ENCODE measurements around the gene ACBD4.

Gene ACBD4

DNA sequence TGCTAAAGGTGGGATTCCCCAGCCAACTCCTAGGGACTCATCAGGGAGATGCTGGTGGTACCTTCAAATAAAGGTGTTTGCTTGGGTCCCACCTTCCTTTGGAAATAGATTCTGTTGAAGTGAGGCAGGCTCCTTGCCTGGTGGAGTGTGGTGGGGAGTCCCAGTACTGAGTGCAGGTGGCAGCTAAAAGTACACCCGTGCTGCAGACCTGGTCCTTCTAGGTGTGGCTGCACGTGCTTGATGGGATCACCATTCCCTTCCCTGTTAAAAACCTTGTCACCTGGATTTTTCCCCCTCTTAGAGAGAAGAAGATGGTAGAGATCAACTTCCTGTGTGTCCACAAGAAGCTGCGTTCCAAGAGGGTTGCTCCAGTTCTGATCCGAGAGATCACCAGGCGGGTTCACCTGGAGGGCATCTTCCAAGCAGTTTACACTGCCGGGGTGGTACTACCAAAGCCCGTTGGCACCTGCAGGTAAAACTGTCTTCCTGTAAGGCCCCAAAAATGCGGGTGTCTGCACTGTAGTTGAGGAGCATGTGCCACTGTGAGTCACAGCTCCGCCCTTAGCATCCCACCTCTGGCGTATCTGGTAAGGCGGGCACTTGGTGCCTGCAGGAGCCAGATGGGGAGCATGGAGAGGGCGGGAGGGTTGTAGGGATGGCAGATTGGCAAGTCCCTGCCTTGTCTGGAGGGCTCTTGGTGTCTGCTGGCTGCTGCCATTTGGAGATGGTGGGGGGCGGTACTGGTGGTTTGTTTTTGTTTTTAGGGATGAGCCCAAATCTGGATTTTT, 37.2 kb upstream of the ACBD4 start:
- no peaks in the 10 kb centered on the region for H3K79me2 ChIP-seq (ENCODE audit: insufficient read depth, low read depth)
- no peak overlapping the region; the same call in 1 of the 2 replicates for H3K27ac ChIP-seq
- H3K4me2 ChIP-seq, result no peak overlapping the region
- H3K27me3 ChIP-seq (ENCODE audit: insufficient read depth, low read depth), result no peaks in the 10 kb centered on the region
- H2AFZ ChIP-seq (ENCODE audit: low read depth), result no peak overlapping the region
- no peaks in the 10 kb centered on the region for H4K20me1 ChIP-seq (ENCODE audit: insufficient read depth)
- H3K4me1 ChIP-seq (ENCODE audit: low read depth, poor library complexity, severe bottlenecking), result peaks cover 15% of the 10 kb centered on the region
- TF ChIP-seq, protein P1, sequence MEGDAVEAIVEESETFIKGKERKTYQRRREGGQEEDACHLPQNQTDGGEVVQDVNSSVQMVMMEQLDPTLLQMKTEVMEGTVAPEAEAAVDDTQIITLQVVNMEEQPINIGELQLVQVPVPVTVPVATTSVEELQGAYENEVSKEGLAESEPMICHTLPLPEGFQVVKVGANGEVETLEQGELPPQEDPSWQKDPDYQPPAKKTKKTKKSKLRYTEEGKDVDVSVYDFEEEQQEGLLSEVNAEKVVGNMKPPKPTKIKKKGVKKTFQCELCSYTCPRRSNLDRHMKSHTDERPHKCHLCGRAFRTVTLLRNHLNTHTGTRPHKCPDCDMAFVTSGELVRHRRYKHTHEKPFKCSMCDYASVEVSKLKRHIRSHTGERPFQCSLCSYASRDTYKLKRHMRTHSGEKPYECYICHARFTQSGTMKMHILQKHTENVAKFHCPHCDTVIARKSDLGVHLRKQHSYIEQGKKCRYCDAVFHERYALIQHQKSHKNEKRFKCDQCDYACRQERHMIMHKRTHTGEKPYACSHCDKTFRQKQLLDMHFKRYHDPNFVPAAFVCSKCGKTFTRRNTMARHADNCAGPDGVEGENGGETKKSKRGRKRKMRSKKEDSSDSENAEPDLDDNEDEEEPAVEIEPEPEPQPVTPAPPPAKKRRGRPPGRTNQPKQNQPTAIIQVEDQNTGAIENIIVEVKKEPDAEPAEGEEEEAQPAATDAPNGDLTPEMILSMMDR (conservative IDR thresholded peaks at IDR 0.05; ENCODE audit: low read depth, low read length), result no peak
- H3K9ac ChIP-seq, result no peak overlapping the region
- H3K4me3 ChIP-seq (IDR thresholded peaks at IDR 0.05; ENCODE audit: insufficient read depth, low read depth, low read length), result no peak overlapping the region
- peaks cover 15% of the 10 kb centered on the region; the same call in 1 of the 2 replicates for H3K36me3 ChIP-seq (ENCODE audit: insufficient read depth)

DNA sequence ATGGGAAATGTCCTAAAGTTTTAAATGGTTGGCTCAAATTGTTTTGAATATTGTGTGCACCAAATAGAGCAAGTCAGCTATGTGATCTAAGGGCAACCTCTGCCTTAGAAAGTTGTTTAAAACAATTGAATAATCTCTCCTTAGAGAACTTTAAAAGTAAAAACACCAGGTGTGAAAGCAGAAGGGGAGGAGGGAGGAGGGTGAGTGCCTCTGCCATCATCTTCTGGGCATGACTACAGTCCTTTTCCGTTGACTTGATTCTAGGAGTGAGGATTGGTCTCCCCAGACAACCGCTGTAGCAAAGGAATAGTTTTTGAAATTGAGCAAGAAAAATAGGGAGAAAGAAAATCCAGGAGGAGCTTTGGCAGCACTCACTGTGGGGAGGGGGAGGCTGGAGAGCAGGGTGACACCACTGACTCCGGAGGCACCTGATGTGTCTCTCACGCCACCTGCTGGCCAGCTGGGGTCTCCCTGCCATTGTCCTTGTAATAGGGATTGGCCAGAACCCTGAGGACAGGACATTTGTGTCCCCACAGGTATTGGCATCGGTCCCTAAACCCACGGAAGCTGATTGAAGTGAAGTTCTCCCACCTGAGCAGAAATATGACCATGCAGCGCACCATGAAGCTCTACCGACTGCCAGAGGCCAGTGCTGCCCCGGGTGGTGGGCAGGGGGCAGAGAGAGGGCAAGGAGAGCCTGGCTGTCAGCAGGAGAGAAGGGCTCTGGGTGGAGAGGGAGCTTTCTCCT, 36.4 kb upstream of the ACBD4 start:
- no peak overlapping the region for H3K4me3 ChIP-seq (IDR thresholded peaks at IDR 0.05; ENCODE audit: insufficient read depth, low read depth, low read length)
- no peaks in the 10 kb centered on the region for H3K27me3 ChIP-seq (ENCODE audit: insufficient read depth, low read depth)
- peaks cover 15% of the 10 kb centered on the region for H3K4me1 ChIP-seq (ENCODE audit: low read depth, poor library complexity, severe bottlenecking)
- no peak overlapping the region for H3K9ac ChIP-seq
- H4K20me1 ChIP-seq (ENCODE audit: insufficient read depth), result no peaks in the 10 kb centered on the region
- H3K27ac ChIP-seq, result no peak overlapping the region; the same call in 1 of the 2 replicates
- no peak overlapping the region for H3K4me2 ChIP-seq
- H3K79me2 ChIP-seq (ENCODE audit: insufficient read depth, low read depth), result no peaks in the 10 kb centered on the region
- H2AFZ ChIP-seq (ENCODE audit: low read depth), result no peak overlapping the region
- TF ChIP-seq, protein P1 (conservative IDR thresholded peaks at IDR 0.05; ENCODE audit: low read depth, low read length), result peak; percentile 91
- peaks cover 13% of the 10 kb centered on the region; the same call in 1 of the 2 replicates for H3K36me3 ChIP-seq (ENCODE audit: insufficient read depth)

DNA sequence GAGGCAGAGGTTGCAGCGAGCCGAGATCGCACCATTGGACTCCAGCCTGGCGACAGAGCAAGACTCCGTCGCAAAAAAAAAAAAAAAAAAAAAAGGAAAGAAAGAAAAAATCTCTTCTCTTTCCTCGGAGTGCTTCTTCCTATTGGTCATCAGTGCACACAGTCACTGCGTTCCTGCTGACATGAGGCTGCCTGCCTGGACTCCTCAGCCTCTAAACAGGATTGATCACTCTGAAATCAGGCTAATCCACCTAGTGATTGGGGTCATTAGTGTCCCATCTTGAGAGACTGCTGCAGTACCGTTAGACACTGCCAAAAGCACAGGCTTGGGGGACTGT, 34.0 kb upstream of the ACBD4 start:
- Histone ChIP-seq H4K20me1 (ENCODE audit: insufficient read depth) (no peaks in the 10 kb centered on the region), H3K4me1 (ENCODE audit: low read depth, poor library complexity, severe bottlenecking) (peaks cover 15% of the 10 kb centered on the region), H3K79me2 (ENCODE audit: insufficient read depth, low read depth) (no peaks in the 10 kb centered on the region), H3K4me2 (no peak overlapping the region), H3K9ac (no peak overlapping the region), H3K36me3 (ENCODE audit: insufficient read depth) (peaks cover 13% of the 10 kb centered on the region; the same call in 1 of the 2 replicates), H2AFZ (ENCODE audit: low read depth) (no peak overlapping the region), H3K27me3 (ENCODE audit: insufficient read depth, low read depth) (no peaks in the 10 kb centered on the region), H3K27ac (no peak overlapping the region), H3K4me3 (IDR thresholded peaks at IDR 0.05; ENCODE audit: insufficient read depth, low read depth, low read length) (no peak overlapping the region)
- TF ChIP-seq, protein P1 (conservative IDR thresholded peaks at IDR 0.05; ENCODE audit: low read depth, low read length), result no peak

- H3K4me1 ChIP-seq (ENCODE audit: low read depth, poor library complexity, severe bottlenecking), result peaks cover 15% of the 10 kb centered on the region
- H3K4me3 ChIP-seq (IDR thresholded peaks at IDR 0.05; ENCODE audit: insufficient read depth, low read depth, low read length), result no peak overlapping the region
- no peaks in the 10 kb centered on the region for H4K20me1 ChIP-seq (ENCODE audit: insufficient read depth)
- H3K4me2 ChIP-seq, result no peak overlapping the region
- no peak overlapping the region for H2AFZ ChIP-seq (ENCODE audit: low read depth)
- H3K79me2 ChIP-seq (ENCODE audit: insufficient read depth, low read depth), result no peaks in the 10 kb centered on the region
- H3K9ac ChIP-seq, result no peak overlapping the region
- no peaks in the 10 kb centered on the region for H3K27me3 ChIP-seq (ENCODE audit: insufficient read depth, low read depth)
- peaks cover 11% of the 10 kb centered on the region; the same call in 1 of the 2 replicates for H3K36me3 ChIP-seq (ENCODE audit: insufficient read depth)
- TF ChIP-seq, protein P1 (conservative IDR thresholded peaks at IDR 0.05; ENCODE audit: low read depth, low read length), result no peak
- H3K27ac ChIP-seq, result no peak overlapping the region
Measured at GRCh38 chr17:45101883-45102811, 33.3 kb upstream of the ACBD4 start.

Data from KMS-11 (cell line).